ENCODE data around the gene PDGFD. TPM values are rescaled to one million over a fixed set of nuclear protein-coding genes. Genes with fewer than 3 reads are reported as not detected.

Gene PDGFD
- total and polyA plus RNA-seq, 8 donors = 2.1 to 7.7 (median 5.2) TPM

GRCh38 chr11:104118105-104118744, 45.7 kb downstream of the PDGFD start:
- no peak for TF ChIP-seq CTCF (IDR thresholded peaks at IDR 0.05)
- Histone ChIP-seq H3K36me3 (no peaks in the 10 kb centered on the region), H3K4me3 (no peak overlapping the region), H3K4me1 (no peaks in the 10 kb centered on the region), H3K27ac (no peak overlapping the region), H3K27me3 (no peaks in the 10 kb centered on the region), H3K9me3 (peaks cover 0 to 13% of the 10 kb centered on the region in 2 donors)
- intact Hi-C loops (cut with DNase I) = no loop called here
- ATAC-seq (no peak), DNase-seq (no peak)

DNA sequence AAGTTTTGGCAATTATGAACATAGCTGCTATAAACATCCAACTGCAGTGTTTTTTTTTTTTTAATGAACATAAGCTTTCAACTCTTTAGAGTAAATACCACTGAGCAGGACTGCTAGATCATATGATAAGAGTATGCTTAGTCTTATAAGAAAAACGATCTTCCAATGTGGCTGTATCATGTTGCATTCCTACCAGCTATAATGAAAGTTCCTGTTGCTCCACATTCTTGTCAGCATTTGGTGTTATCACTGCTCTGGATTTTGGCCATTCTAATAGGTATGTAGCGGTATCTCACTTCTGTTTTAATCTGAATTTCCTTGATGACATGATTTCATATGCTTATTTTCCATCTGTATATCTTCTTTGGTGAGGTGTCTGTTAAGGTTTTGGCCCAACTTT, 50.4 kb downstream of the PDGFD start:
- H3K4me3 ChIP-seq = no peak overlapping the region

GRCh38 chr11:104106136-104106754, 57.7 kb downstream of the PDGFD start:
- ATAC-seq (no peak), DNase-seq (no peak)
- H3K9me3 ChIP-seq = no peaks in the 10 kb centered on the region
- H3K27ac ChIP-seq = no peak overlapping the region
- H3K36me3 ChIP-seq = no peaks in the 10 kb centered on the region
- intact Hi-C loops (cut with DNase I) = no loop called here
- H3K4me3 ChIP-seq = no peak overlapping the region
- H3K4me1 ChIP-seq = no peaks in the 10 kb centered on the region
- no peak for TF ChIP-seq CTCF (IDR thresholded peaks at IDR 0.05)
- no peaks in the 10 kb centered on the region for H3K27me3 ChIP-seq

More for the DNA sequence above, 50.4 kb downstream of the PDGFD start:
- TF ChIP-seq CTCF (IDR thresholded peaks at IDR 0.05) = no peak
- Histone ChIP-seq H3K4me1 (no peaks in the 10 kb centered on the region), H3K27ac (no peak overlapping the region), H3K9me3 (peaks cover 0 to 13% of the 10 kb centered on the region in 2 donors), H3K27me3 (no peaks in the 10 kb centered on the region), H3K36me3 (no peaks in the 10 kb centered on the region)
- intact Hi-C loops (cut with DNase I) = no loop called here
- ATAC-seq = no peak
- no peak for DNase-seq

- ATAC-seq = no peak
- no peaks in the 10 kb centered on the region for H3K4me1 ChIP-seq
- no peak for DNase-seq
- intact Hi-C loops (cut with DNase I) = no loop called here
- no peak for TF ChIP-seq CTCF (IDR thresholded peaks at IDR 0.05)
- no peak overlapping the region for H3K4me3 ChIP-seq
- H3K27ac ChIP-seq = no peak overlapping the region
- no peaks in the 10 kb centered on the region for H3K27me3 ChIP-seq
- H3K36me3 ChIP-seq = no peaks in the 10 kb centered on the region
- H3K9me3 ChIP-seq = no peaks in the 10 kb centered on the region
These were observed 58.8 kb downstream of the PDGFD start for GRCh38 chr11:104105155-104105554.

- ATAC-seq (no peak), DNase-seq (no peak)
- Histone ChIP-seq H3K9me3 (no peaks in the 10 kb centered on the region), H3K27ac (no peak overlapping the region), H3K27me3 (no peaks in the 10 kb centered on the region), H3K4me1 (no peaks in the 10 kb centered on the region), H3K36me3 (no peaks in the 10 kb centered on the region), H3K4me3 (no peak overlapping the region)
- TF ChIP-seq CTCF (IDR thresholded peaks at IDR 0.05) = no peak
- intact Hi-C loops (cut with DNase I) = no loop called here
These were observed 59.3 kb downstream of the PDGFD start for GRCh38 chr11:104104664-104105063.
